ENCODE results near the gene NBEA. TPM values are rescaled to one million over a fixed set of nuclear protein-coding genes. Genes with fewer than 3 reads are reported as not detected.

Gene NBEA
- total RNA-seq, 1 donor from 2014 or later: 23.5 TPM

GRCh38 chr13:35526577-35526976 lies 584.5 kb downstream of the NBEA start:
- no peaks in the 10 kb centered on the region for H3K4me1 ChIP-seq (ENCODE audit: control insufficient read depth in 3 of 3, insufficient read depth in 3 of 3, low read length in 3 of 3)
- H3K36me3 ChIP-seq (ENCODE audit: control insufficient read depth in 3 of 3, insufficient read depth in 3 of 3, low read length in 3 of 3): no peaks in the 10 kb centered on the region
- no peaks in the 10 kb centered on the region for H3K27me3 ChIP-seq (ENCODE audit: control insufficient read depth in 3 of 3, insufficient read depth in 3 of 3, low read length in 3 of 3)
- H3K9ac ChIP-seq (ENCODE audit: low read depth in 1 of 3, low read length in 3 of 3): no peak overlapping the region
- no peak overlapping the region for H3K27ac ChIP-seq (ENCODE audit: low read depth, low read length)
- no peak overlapping the region for H3K4me3 ChIP-seq (ENCODE audit: low read length in 3 of 3)
- no peaks in the 10 kb centered on the region for H3K9me3 ChIP-seq (ENCODE audit: control insufficient read depth in 3 of 3, low read length in 3 of 3)

- Histone ChIP-seq H3K4me1 (ENCODE audit: control insufficient read depth in 3 of 3, insufficient read depth in 3 of 3, low read length in 3 of 3) (no peaks in the 10 kb centered on the region), H3K9me3 (ENCODE audit: control insufficient read depth in 3 of 3, low read length in 3 of 3) (no peaks in the 10 kb centered on the region), H3K27me3 (ENCODE audit: control insufficient read depth in 3 of 3, insufficient read depth in 3 of 3, low read length in 3 of 3) (no peaks in the 10 kb centered on the region)
Measured at GRCh38 chr13:35527451-35527850, 585.4 kb downstream of the NBEA start.

GRCh38 chr13:35530147-35530546 lies 588.1 kb downstream of the NBEA start:
- no peak overlapping the region for H3K27ac ChIP-seq (ENCODE audit: low read depth, low read length)

More at GRCh38 chr13:35527451-35527850, 585.4 kb downstream of the NBEA start:
- Histone ChIP-seq H3K27ac (ENCODE audit: low read depth, low read length) (no peak overlapping the region), H3K4me3 (ENCODE audit: low read length in 3 of 3) (no peak overlapping the region), H3K9ac (ENCODE audit: low read depth in 1 of 3, low read length in 3 of 3) (no peak overlapping the region), H3K36me3 (ENCODE audit: control insufficient read depth in 3 of 3, insufficient read depth in 3 of 3, low read length in 3 of 3) (no peaks in the 10 kb centered on the region)

GRCh38 chr13:35530581-35530980 lies 588.5 kb downstream of the NBEA start:
- no peaks in the 10 kb centered on the region for H3K9me3 ChIP-seq (ENCODE audit: control insufficient read depth in 3 of 3, low read length in 3 of 3)
- H3K27me3 ChIP-seq (ENCODE audit: control insufficient read depth in 3 of 3, insufficient read depth in 3 of 3, low read length in 3 of 3): no peaks in the 10 kb centered on the region
- no peak overlapping the region for H3K4me3 ChIP-seq (ENCODE audit: low read length in 3 of 3)
- no peak overlapping the region for H3K9ac ChIP-seq (ENCODE audit: low read depth in 1 of 3, low read length in 3 of 3)
- no peaks in the 10 kb centered on the region for H3K36me3 ChIP-seq (ENCODE audit: control insufficient read depth in 3 of 3, insufficient read depth in 3 of 3, low read length in 3 of 3)
- H3K27ac ChIP-seq (ENCODE audit: low read depth, low read length): no peak overlapping the region
- H3K4me1 ChIP-seq (ENCODE audit: control insufficient read depth in 3 of 3, insufficient read depth in 3 of 3, low read length in 3 of 3): no peaks in the 10 kb centered on the region

More at GRCh38 chr13:35530147-35530546, 588.1 kb downstream of the NBEA start:
- H3K27me3 ChIP-seq (ENCODE audit: control insufficient read depth in 3 of 3, insufficient read depth in 3 of 3, low read length in 3 of 3): no peaks in the 10 kb centered on the region
- no peak overlapping the region for H3K9ac ChIP-seq (ENCODE audit: low read depth in 1 of 3, low read length in 3 of 3)
- no peaks in the 10 kb centered on the region for H3K4me1 ChIP-seq (ENCODE audit: control insufficient read depth in 3 of 3, insufficient read depth in 3 of 3, low read length in 3 of 3)
- no peaks in the 10 kb centered on the region for H3K36me3 ChIP-seq (ENCODE audit: control insufficient read depth in 3 of 3, insufficient read depth in 3 of 3, low read length in 3 of 3)
- H3K9me3 ChIP-seq (ENCODE audit: control insufficient read depth in 3 of 3, low read length in 3 of 3): no peaks in the 10 kb centered on the region
- no peak overlapping the region for H3K4me3 ChIP-seq (ENCODE audit: low read length in 3 of 3)

GRCh38 chr13:35531526-35531925 lies 589.5 kb downstream of the NBEA start:
- no peaks in the 10 kb centered on the region for H3K9me3 ChIP-seq (ENCODE audit: control insufficient read depth in 3 of 3, low read length in 3 of 3)

GRCh38 chr13:35534343-35534742 lies 592.3 kb downstream of the NBEA start:
- no peaks in the 10 kb centered on the region for H3K36me3 ChIP-seq (ENCODE audit: control insufficient read depth in 3 of 3, insufficient read depth in 3 of 3, low read length in 3 of 3)
- no peak overlapping the region for H3K9ac ChIP-seq (ENCODE audit: low read depth in 1 of 3, low read length in 3 of 3)
- no peak overlapping the region for H3K27ac ChIP-seq (ENCODE audit: low read depth, low read length)
- H3K9me3 ChIP-seq (ENCODE audit: control insufficient read depth in 3 of 3, low read length in 3 of 3): no peaks in the 10 kb centered on the region
- H3K4me3 ChIP-seq (ENCODE audit: low read length in 3 of 3): no peak overlapping the region
- no peaks in the 10 kb centered on the region for H3K4me1 ChIP-seq (ENCODE audit: control insufficient read depth in 3 of 3, insufficient read depth in 3 of 3, low read length in 3 of 3)
- no peaks in the 10 kb centered on the region for H3K27me3 ChIP-seq (ENCODE audit: control insufficient read depth in 3 of 3, insufficient read depth in 3 of 3, low read length in 3 of 3)

More at GRCh38 chr13:35531526-35531925, 589.5 kb downstream of the NBEA start:
- Histone ChIP-seq H3K36me3 (ENCODE audit: control insufficient read depth in 3 of 3, insufficient read depth in 3 of 3, low read length in 3 of 3) (no peaks in the 10 kb centered on the region), H3K27me3 (ENCODE audit: control insufficient read depth in 3 of 3, insufficient read depth in 3 of 3, low read length in 3 of 3) (no peaks in the 10 kb centered on the region), H3K9ac (ENCODE audit: low read depth in 1 of 3, low read length in 3 of 3) (no peak overlapping the region), H3K27ac (ENCODE audit: low read depth, low read length) (no peak overlapping the region), H3K4me1 (ENCODE audit: control insufficient read depth in 3 of 3, insufficient read depth in 3 of 3, low read length in 3 of 3) (no peaks in the 10 kb centered on the region), H3K4me3 (ENCODE audit: low read length in 3 of 3) (no peak overlapping the region)

GRCh38 chr13:35548790-35549189 lies 606.7 kb downstream of the NBEA start:
- no peak overlapping the region for H3K27ac ChIP-seq (ENCODE audit: low read depth, low read length)

GRCh38 chr13:35549481-35549880 lies 607.4 kb downstream of the NBEA start:
- H3K36me3 ChIP-seq (ENCODE audit: control insufficient read depth in 3 of 3, insufficient read depth in 3 of 3, low read length in 3 of 3): no peaks in the 10 kb centered on the region
- no peaks in the 10 kb centered on the region for H3K9me3 ChIP-seq (ENCODE audit: control insufficient read depth in 3 of 3, low read length in 3 of 3)
- H3K9ac ChIP-seq (ENCODE audit: low read depth in 1 of 3, low read length in 3 of 3): no peak overlapping the region
- H3K4me3 ChIP-seq (ENCODE audit: low read length in 3 of 3): no peak overlapping the region
- no peaks in the 10 kb centered on the region for H3K27me3 ChIP-seq (ENCODE audit: control insufficient read depth in 3 of 3, insufficient read depth in 3 of 3, low read length in 3 of 3)
- no peak overlapping the region for H3K27ac ChIP-seq (ENCODE audit: low read depth, low read length)
- H3K4me1 ChIP-seq (ENCODE audit: control insufficient read depth in 3 of 3, insufficient read depth in 3 of 3, low read length in 3 of 3): no peaks in the 10 kb centered on the region

More at GRCh38 chr13:35548790-35549189, 606.7 kb downstream of the NBEA start:
- Histone ChIP-seq H3K4me3 (ENCODE audit: low read length in 3 of 3) (no peak overlapping the region), H3K9ac (ENCODE audit: low read depth in 1 of 3, low read length in 3 of 3) (no peak overlapping the region), H3K36me3 (ENCODE audit: control insufficient read depth in 3 of 3, insufficient read depth in 3 of 3, low read length in 3 of 3) (no peaks in the 10 kb centered on the region), H3K4me1 (ENCODE audit: control insufficient read depth in 3 of 3, insufficient read depth in 3 of 3, low read length in 3 of 3) (no peaks in the 10 kb centered on the region), H3K9me3 (ENCODE audit: control insufficient read depth in 3 of 3, low read length in 3 of 3) (no peaks in the 10 kb centered on the region), H3K27me3 (ENCODE audit: control insufficient read depth in 3 of 3, insufficient read depth in 3 of 3, low read length in 3 of 3) (no peaks in the 10 kb centered on the region)

- Histone ChIP-seq H3K4me3 (ENCODE audit: low read length in 3 of 3) (no peak overlapping the region), H3K9me3 (ENCODE audit: control insufficient read depth in 3 of 3, low read length in 3 of 3) (no peaks in the 10 kb centered on the region), H3K9ac (ENCODE audit: low read depth in 1 of 3, low read length in 3 of 3) (no peak overlapping the region), H3K27ac (ENCODE audit: low read depth, low read length) (no peak overlapping the region), H3K4me1 (ENCODE audit: control insufficient read depth in 3 of 3, insufficient read depth in 3 of 3, low read length in 3 of 3) (no peaks in the 10 kb centered on the region), H3K27me3 (ENCODE audit: control insufficient read depth in 3 of 3, insufficient read depth in 3 of 3, low read length in 3 of 3) (no peaks in the 10 kb centered on the region), H3K36me3 (ENCODE audit: control insufficient read depth in 3 of 3, insufficient read depth in 3 of 3, low read length in 3 of 3) (no peaks in the 10 kb centered on the region)
Measured at GRCh38 chr13:35552172-35552844, 610.2 kb downstream of the NBEA start.

- Histone ChIP-seq H3K4me3 (ENCODE audit: low read length in 3 of 3) (no peak overlapping the region), H3K27ac (ENCODE audit: low read depth, low read length) (no peak overlapping the region), H3K36me3 (ENCODE audit: control insufficient read depth in 3 of 3, insufficient read depth in 3 of 3, low read length in 3 of 3) (no peaks in the 10 kb centered on the region), H3K4me1 (ENCODE audit: control insufficient read depth in 3 of 3, insufficient read depth in 3 of 3, low read length in 3 of 3) (no peaks in the 10 kb centered on the region), H3K27me3 (ENCODE audit: control insufficient read depth in 3 of 3, insufficient read depth in 3 of 3, low read length in 3 of 3) (no peaks in the 10 kb centered on the region), H3K9me3 (ENCODE audit: control insufficient read depth in 3 of 3, low read length in 3 of 3) (no peaks in the 10 kb centered on the region), H3K9ac (ENCODE audit: low read depth in 1 of 3, low read length in 3 of 3) (no peak overlapping the region)
Measured at GRCh38 chr13:35554972-35555623, 613.0 kb downstream of the NBEA start.

Data from skeletal muscle tissue (tissue), 4 donors.